CMK (cell line): ENCODE measurements around the gene PHPT1.

Source experiments
- DNase-seq: peaks from one replicate; pipeline ENCODE4 v3.0.0-alpha.2; 2010; ENCODE audit warnings: low read depth

Gene PHPT1

GRCh38 chr9:136886610-136887597, 37.7 kb downstream of the PHPT1 start:
- peak; percentile 30 for DNase-seq

- DNase-seq, result no peak
These were observed 39.2 kb downstream of the PHPT1 start for GRCh38 chr9:136888454-136888853.

- DNase-seq, result no peak
These were observed 40.6 kb downstream of the PHPT1 start for GRCh38 chr9:136889858-136890257.

GRCh38 chr9:136890661-136891060, 41.5 kb downstream of the PHPT1 start:
- no peak for DNase-seq

- no peak for DNase-seq
These were observed 46.8 kb downstream of the PHPT1 start for GRCh38 chr9:136896027-136896426.

GRCh38 chr9:136898483-136899100, 49.4 kb downstream of the PHPT1 start:
- no peak for DNase-seq

GRCh38 chr9:136899196-136899595, 50.0 kb downstream of the PHPT1 start:
- no peak for DNase-seq

- DNase-seq, result no peak
These were observed 51.3 kb downstream of the PHPT1 start for GRCh38 chr9:136900556-136900955.
